HCEC 1CT (cell line): Measurements from ENCODE around the gene FGF21.
A peak's percentile ranks its signal among the peaks of the same experiment; 100 is the strongest.
"Not testable (repeated sequence)": the region's sequence is repeated elsewhere in the genome, so short reads cannot be mapped to it uniquely, and the experiment has no call there.

Experiments used
- DNase-seq: peaks from one replicate; pipeline ENCODE4 v3.0.0-alpha.2; 2017

The FGF21 gene

GRCh38 chr19:48752496-48753365 lies 2.6 kb upstream of the FGF21 start, which contains the start of gene FUT1:
FUT1 (minus strand) TSS chr19:48752641; CDS start chr19:48751281, 1,360 bp downstream.
- DNase-seq = no peak

DNA sequence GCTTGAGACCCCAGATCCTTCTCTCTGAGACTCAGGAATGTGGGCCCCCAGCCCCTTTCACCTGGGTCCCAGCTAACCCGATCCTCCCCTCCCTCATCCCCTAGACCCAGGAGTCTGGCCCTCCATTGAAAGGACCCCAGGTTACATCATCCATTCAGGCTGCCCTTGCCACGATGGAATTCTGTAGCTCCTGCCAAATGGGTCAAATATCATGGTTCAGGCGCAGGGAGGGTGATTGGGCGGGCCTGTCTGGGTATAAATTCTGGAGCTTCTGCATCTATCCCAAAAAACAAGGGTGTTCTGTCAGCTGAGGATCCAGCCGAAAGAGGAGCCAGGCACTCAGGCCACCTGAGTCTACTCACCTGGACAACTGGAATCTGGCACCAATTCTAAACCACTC lies 463 bp downstream of the FGF21 start:
- no peak for DNase-seq

DNA sequence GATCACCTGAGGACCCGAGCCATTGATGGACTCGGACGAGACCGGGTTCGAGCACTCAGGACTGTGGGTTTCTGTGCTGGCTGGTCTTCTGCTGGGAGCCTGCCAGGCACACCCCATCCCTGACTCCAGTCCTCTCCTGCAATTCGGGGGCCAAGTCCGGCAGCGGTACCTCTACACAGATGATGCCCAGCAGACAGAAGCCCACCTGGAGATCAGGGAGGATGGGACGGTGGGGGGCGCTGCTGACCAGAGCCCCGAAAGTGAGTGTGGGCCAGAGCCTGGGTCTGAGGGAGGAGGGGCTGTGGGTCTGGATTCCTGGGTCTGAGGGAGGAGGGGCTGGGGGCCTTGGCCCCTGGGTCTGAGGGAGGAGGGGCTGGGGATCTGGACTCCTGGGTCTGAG lies 888 bp downstream of the FGF21 start:
- no peak for DNase-seq

DNA sequence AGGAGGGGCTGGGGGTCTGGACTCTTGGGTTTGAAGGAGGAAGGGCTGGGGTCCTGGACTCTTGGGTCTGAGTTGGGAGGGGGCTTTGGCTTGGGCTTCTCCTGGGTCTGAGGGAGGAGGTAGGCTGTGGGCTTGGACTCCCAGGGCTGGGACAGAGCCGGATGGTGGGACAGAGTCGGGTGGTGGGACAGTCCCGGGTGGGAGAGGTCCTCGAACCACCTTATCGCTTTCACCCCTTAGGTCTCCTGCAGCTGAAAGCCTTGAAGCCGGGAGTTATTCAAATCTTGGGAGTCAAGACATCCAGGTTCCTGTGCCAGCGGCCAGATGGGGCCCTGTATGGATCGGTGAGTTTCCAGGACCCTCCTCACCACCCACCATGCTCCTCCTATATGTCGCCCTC lies 1.4 kb downstream of the FGF21 start:
- DNase-seq = no peak

- DNase-seq = no peak
Observed at GRCh38 chr19:48757089-48757675, 1.9 kb downstream of the FGF21 start.

GRCh38 chr19:48757741-48758144 lies 2.4 kb downstream of the FGF21 start:
- no peak for DNase-seq

DNA sequence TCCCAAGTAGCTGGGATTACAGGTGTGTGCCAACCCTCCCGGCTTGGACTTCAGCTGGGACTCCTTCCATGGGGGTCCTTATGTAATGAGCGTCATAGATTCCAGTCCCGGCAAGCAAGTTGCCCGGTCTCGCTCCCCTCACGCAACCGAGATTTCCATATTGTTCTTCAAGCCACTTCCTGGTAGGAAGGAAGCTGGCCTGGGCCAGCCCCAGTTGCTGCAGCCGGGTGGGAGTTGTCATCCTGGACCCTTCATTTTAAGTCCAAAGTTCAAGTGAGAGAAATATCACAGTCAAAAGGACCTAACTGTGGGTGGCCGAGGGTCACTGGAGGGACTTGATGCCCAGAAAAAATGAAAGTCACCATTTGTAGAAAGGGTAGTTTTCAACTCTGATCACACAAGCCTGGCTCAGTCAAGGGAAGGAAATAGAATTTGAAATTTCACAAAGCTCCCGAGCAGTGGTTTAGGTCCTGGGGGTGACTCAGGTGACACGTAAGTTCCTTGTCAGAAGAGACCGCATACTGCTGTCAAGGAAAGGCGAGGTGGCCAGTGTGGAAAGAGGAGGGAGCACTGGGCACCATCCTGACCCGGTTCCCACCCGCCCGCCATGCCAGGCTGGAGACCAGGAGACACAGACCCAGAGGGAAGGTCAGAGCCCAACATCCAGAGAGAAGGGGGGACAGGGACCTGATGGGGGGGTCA lies 5.3 kb downstream of the FGF21 start:
- DNase-seq = no peak

DNA sequence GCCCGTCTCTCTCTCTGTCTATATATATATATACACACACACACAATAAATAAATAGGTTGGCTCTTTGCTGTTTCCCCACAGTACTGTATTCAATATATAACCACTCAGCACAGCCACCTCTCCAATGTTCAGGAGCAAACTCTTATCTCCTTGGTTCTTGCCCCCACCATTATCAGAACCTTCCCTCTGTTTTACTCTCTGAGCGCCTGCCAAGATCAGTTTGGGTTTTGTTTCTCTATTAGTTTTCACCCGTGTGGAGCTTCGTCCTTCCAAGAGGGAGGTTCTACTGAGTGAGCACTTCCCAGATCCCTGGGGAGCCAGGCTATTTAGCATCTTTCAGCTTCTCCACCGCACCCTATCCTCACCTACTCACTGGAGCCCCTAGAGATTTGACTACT lies 10.5 kb downstream of the FGF21 start:
- DNase-seq = not testable (repeated sequence)

GRCh38 chr19:48768171-48768753 lies 12.9 kb downstream of the FGF21 start:
- not testable (repeated sequence) for DNase-seq

DNA sequence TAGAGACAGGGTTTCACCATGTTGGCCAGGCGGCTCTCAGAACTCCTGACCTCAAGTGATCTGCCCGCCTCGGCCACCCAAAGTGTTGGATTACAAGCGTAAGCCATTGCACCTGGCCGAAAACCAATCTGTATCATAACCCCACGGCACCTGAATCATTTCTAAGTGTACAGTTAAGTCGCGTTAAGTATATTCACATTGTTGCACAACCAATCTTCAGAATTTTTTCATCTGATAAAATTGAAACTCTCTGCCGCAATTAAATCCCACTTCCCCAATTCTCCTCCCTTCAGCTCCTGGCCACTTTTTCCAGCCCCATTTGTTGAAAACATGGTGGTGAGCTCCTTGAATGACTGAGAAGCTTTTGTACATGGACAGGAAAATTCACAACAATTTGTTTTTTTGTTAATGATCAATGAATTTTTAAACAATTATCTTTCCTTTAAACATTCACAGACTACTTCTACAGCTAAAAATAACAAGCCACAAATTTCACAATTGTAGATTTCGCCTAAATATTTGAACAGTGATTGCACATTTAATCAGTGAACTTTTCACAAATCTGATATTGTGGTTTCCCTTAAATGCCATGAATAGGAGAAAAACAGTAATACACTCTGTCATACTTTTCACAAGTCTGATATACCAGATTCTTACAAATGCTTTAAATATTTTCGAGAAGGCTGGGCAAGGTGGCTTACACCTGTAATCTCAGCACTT lies 13.8 kb downstream of the FGF21 start:
- no peak for DNase-seq

GRCh38 chr19:48770266-48770665 lies 14.9 kb downstream of the FGF21 start:
- DNase-seq = peak; percentile 81

GRCh38 chr19:48770734-48771472 lies 15.6 kb downstream of the FGF21 start:
- DNase-seq = no peak

- DNase-seq = no peak
Observed at GRCh38 chr19:48772503-48772953, 17.2 kb downstream of the FGF21 start.

DNA sequence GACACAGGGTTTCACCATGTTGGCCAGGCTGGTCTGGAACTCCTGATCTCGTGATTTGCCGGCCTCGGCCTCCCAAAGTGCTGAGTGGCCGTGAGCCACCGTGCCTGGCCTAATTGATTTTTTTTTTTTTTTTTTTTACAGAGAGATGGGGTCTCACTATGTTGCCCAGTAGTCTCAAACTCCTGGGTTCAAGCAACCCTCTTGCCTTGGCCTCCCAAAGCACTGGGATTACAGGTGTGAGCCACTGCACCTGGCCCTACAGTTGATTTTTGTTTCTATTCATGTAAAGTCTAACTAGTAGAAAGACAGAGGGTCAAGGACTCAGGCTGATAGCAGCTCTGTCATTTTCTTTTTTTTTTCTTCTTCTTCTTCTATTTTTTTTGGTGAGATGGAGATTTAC lies 21.8 kb downstream of the FGF21 start:
- no peak for DNase-seq

- no peak for DNase-seq
Observed at GRCh38 chr19:48777720-48778119, 22.4 kb downstream of the FGF21 start.

- DNase-seq = no peak
Observed at GRCh38 chr19:48779636-48780035, 24.3 kb downstream of the FGF21 start.

DNA sequence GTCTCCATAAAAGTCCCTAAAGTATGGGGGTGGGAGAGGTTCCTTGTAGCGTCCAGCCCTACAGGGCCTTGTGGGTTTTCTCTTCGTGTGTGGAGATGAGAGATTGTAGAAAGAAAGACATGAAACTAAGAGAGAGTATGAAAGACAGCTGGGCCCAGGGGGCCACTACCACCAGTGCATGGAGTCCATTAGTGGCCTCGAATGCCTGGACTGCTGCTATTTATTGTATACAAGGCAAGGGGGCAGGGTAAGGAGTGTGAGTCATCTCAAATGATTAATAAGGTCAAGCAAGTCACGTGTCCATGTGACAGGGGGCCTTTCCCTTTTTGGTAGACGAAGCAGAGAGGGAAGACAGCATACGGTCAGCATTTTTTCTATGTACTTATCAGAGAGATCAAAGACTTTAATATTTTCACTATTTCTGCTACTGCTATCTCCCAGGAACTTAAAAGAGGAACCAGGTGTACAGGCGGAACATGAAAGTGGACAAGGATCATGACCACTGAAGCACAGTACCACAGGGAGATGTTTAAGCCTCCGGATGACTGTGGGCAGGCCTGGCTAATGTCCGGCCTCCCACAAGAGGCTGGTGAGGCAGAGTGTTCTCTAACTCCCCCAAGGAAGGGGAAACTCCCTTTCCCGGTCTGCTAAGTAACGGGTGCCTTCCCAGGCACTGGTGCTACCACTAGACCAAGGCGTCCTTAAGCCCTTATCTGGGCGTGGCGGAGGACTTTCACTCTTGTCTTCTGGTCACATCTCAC lies 25.5 kb downstream of the FGF21 start:
- peak; percentile 56 for DNase-seq

- DNase-seq = no peak
Observed at GRCh38 chr19:48784527-48784926, 29.2 kb downstream of the FGF21 start.

GRCh38 chr19:48786422-48786821 lies 31.1 kb downstream of the FGF21 start:
- not testable (repeated sequence) for DNase-seq

DNA sequence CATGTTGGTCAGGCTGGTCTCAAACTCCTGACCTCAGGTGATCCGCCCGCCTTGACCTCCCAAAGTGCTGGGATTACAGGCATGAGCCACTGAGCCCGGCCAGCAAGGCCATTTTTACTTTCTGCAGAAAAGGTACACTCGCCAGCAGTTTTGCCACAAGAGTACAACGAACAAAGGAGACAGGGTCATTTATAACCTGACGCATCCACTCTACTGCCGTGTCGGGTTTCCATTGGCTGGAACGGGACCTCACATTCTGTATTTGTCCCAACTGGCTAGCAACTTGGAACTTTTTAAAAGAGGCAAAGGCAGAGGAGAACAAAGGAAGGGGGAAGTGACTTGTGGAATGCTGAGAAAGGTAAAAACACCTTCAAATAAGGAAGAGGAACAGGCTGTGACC lies 32.0 kb downstream of the FGF21 start:
- DNase-seq = not testable (repeated sequence)

- no peak for DNase-seq
Observed at GRCh38 chr19:48793271-48793670, 37.9 kb downstream of the FGF21 start.
